ENCODE results near the gene GIMAP1. TPM values are rescaled to one million over a fixed set of nuclear protein-coding genes. Genes with fewer than 3 reads are reported as not detected.

The GIMAP1 gene
- total RNA-seq, 1 experiment from 2014 or later: 0.10 TPM

DNA sequence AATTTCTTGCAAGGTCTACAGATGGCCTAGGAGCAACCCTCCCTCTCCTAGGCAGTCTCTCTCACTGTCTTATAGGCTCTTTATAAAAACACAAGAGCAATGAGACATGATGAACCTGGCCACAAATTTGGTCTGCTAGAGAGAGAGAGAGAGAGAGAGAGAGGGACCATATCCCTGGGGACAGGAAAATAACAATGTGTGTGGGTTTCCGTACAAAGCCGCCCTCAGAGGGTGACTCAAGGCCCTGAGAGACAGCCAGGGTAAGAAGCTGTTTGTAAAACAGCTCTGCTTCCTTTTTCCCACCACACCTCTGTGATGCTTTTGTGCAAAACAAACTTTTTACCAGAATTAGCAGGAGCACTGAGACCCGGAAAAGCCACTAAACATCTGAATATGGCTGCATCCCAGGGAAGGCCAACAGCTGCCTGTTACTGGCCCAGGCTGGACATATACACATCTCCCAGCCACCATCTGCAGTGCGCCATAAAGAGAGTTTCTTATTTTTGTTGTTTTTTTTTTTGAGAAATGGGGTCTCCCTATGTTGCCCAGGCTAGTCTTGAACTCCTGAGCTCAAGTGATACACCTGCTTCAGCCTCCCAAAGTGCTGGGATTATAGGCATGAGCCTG is 39.2 kb downstream of the GIMAP1 start:
- ATAC-seq (no peak), DNase-seq (ENCODE audit: low read depth, low spot score) (no peak)
- no peaks in the 10 kb centered on the region for H3K4me1 ChIP-seq (ENCODE audit: control insufficient read depth in 1 of 2, insufficient read depth in 2 of 2, low read length in 2 of 2)
- RAD21 ChIA-PET (ENCODE audit: low non-redundant PET in 1 of 2, low total read pairs in 2 of 2, uncharacterized antibody in 2 of 2, unreplicated experiment in 2 of 2): no interaction called here
- H3K9me2 ChIP-seq (ENCODE audit: insufficient read depth): no peaks in the 10 kb centered on the region
- peaks cover 9% of the 10 kb centered on the region for H3K27me3 ChIP-seq (ENCODE audit: insufficient read depth, low read length)
- no peak overlapping the region for H3K4me3 ChIP-seq (replicated peaks in 1 of 2; ENCODE audit: low read depth in 1 of 2, low read length in 2 of 2)
- no peak overlapping the region for H3K4me2 ChIP-seq (ENCODE audit: low read length)
- intact Hi-C loops (cut with micrococcal nuclease): loop anchor here (2.0 to 5.0 kb wide), 2 partner anchors 307 to 468 kb away; no protein-coding TSS in a partner anchor
- H3K27ac ChIP-seq (ENCODE audit: low read depth, low read length): no peak overlapping the region
- no peaks in the 10 kb centered on the region for H3K36me3 ChIP-seq (ENCODE audit: control insufficient read depth in 1 of 2, insufficient read depth in 2 of 2, low read length in 2 of 2)
- no TSS peak for BruUV-seq (replicated peaks)
- no peaks in the 10 kb centered on the region for H3K9me3 ChIP-seq (ENCODE audit: control insufficient read depth in 1 of 2, insufficient read depth in 1 of 2, low read depth in 1 of 2, low read length in 2 of 2)
- no peak overlapping the region for H2AFZ ChIP-seq (ENCODE audit: low read depth, low read length, poor library complexity, severe bottlenecking)
- POLR2A ChIA-PET: no interaction called here
- no peak overlapping the region for H3K9ac ChIP-seq (ENCODE audit: low read length)
- H4K20me1 ChIP-seq (ENCODE audit: insufficient read depth): no peaks in the 10 kb centered on the region; the same call in 1 of the 2 replicates
- TF ChIP-seq RAD21 (IDR thresholded peaks at IDR 0.05; ENCODE audit: low read depth) (no peak), EZH2phosphoT487 (IDR thresholded peaks at IDR 0.05; ENCODE audit: borderline replicate concordance) (no peak), YY1 (IDR thresholded peaks at IDR 0.05; ENCODE audit: extremely low read depth, insufficient replicate concordance, low read depth, low read length) (no peak), SIN3A (IDR thresholded peaks at IDR 0.05; ENCODE audit: low read depth) (no peak), EGR1 (IDR thresholded peaks at IDR 0.05; ENCODE audit: low read depth) (no peak)
- TF ChIP-seq, protein P1, sequence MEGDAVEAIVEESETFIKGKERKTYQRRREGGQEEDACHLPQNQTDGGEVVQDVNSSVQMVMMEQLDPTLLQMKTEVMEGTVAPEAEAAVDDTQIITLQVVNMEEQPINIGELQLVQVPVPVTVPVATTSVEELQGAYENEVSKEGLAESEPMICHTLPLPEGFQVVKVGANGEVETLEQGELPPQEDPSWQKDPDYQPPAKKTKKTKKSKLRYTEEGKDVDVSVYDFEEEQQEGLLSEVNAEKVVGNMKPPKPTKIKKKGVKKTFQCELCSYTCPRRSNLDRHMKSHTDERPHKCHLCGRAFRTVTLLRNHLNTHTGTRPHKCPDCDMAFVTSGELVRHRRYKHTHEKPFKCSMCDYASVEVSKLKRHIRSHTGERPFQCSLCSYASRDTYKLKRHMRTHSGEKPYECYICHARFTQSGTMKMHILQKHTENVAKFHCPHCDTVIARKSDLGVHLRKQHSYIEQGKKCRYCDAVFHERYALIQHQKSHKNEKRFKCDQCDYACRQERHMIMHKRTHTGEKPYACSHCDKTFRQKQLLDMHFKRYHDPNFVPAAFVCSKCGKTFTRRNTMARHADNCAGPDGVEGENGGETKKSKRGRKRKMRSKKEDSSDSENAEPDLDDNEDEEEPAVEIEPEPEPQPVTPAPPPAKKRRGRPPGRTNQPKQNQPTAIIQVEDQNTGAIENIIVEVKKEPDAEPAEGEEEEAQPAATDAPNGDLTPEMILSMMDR (IDR thresholded peaks at IDR 0.05 in 2 of 3, conservative IDR thresholded peaks at IDR 0.05 in 1 of 3; ENCODE audit: borderline replicate concordance in 1 of 3, insufficient read depth in 1 of 3, low read depth in 2 of 3, low read length in 2 of 3): no peak
- TF ChIP-seq, protein P2, sequence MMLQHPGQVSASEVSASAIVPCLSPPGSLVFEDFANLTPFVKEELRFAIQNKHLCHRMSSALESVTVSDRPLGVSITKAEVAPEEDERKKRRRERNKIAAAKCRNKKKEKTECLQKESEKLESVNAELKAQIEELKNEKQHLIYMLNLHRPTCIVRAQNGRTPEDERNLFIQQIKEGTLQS (IDR thresholded peaks at IDR 0.05): no peak
- CTCF ChIA-PET: no interaction called here
- no peaks in the 10 kb centered on the region for H3K79me2 ChIP-seq (ENCODE audit: insufficient read depth, low read length)

Data from HCT116 (cell line).